ENCODE data around the gene SLC12A8.

Gene SLC12A8

DNA sequence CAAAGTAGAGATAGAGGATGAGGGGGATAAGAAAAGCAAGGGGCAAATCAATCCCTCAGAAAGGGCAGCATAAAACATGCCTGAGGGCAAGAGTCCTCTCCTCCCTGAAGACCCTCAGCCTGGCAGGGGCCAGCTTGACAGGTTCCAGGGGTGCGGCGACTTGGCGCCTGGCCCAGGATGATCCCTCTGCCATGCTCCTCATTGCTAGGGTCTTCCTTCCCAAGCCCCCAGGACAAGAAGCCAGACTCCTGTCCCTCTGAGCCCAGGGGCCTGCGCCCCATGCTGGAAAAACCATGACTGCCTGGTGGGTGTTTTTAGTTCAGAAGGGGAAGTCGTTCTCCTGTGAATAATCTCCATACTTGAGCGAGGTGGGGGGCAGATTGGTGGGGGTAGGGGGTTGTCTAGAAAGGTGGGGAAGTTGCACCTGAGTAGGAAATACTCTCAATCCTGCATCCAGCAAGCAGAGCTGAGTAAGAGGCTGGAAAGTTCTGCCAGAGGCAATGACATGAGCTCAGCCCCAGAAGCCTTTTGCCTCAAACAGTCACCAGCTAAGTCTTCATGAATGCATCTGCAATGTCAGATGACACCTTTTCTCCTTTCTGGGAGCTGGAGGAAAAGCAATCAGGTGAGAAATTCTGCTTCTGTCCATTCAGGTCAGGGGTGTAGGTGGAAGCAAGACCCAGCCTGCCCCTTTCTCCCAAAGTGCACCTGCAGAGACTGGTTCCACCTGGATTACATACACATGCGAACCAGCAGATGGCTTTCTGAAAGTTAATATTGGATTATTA lies 18.3 kb downstream of the SLC12A8 start:
- Histone ChIP-seq H3K4me3 (no peak overlapping the region), H3K27ac (no peak overlapping the region)
- TF ChIP-seq CTCF (IDR thresholded peaks at IDR 0.05), result no peak
- no peak for DNase-seq (ENCODE audit: low spot score)

DNA sequence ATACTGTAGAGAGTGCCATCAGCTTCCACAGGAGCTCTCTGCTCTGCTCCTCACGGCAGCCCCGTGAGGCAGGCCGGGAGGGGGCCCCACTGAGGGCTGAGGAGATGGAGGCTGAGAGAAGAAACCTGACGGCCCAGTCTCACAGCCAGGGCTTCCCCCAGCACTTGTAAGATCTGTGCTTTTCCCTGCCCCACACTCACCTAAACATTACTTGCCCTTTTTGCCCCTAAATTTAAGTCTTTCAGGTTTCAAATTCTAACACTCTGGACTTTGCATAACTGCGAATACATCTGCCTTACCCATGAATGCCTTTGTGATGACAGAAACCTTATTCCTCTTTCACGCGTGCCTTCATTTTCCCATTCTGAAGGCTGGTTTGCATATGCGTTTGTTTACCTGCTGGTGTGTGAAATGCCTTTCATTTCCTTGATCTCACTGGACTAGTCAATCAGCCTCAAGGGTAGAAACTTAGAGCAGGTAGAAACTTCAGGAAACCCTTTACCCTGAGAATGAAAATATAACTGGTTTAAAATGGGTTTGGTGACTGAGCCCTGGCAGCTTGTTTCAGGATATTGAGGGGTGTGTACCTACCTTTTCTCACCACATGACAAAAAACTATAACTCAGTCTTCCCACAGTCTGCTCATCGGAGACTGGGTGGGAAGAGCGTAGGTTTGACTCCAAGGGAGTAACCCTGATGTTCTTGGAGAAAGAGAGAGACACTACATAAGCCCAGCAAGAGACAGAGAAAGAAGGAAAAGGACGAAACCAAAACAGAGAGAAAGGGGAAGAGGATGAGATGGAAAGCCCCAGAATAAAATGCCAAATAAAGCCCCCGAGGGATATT lies 20.1 kb downstream of the SLC12A8 start:
- no peak for DNase-seq (ENCODE audit: low spot score)
- Histone ChIP-seq H3K27ac (no peak overlapping the region), H3K4me3 (no peak overlapping the region)
- no peak for TF ChIP-seq CTCF (IDR thresholded peaks at IDR 0.05)

DNA sequence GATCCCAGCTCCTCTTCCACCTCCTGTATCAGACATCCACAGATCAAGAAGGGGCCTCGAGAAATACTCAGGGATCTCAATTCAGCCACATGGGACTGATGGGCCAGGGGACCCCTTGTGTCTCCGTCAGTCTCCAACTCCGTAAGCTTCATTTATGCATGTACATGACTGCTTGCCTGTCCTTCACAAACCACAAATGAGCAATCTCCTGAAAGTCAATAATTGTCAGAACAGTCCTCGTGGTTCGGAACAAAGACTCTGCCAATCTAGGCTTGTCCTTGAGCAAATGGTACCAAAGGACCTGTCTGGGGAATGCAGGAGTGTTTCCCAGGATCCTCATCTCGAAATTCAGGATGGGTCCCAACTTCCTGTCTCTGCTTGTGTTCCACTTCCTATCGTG lies 20.8 kb downstream of the SLC12A8 start:
- no peak for DNase-seq (ENCODE audit: low spot score)
- H3K27ac ChIP-seq, result no peak overlapping the region
- no peak for TF ChIP-seq CTCF (IDR thresholded peaks at IDR 0.05)
- no peak overlapping the region for H3K4me3 ChIP-seq

DNA sequence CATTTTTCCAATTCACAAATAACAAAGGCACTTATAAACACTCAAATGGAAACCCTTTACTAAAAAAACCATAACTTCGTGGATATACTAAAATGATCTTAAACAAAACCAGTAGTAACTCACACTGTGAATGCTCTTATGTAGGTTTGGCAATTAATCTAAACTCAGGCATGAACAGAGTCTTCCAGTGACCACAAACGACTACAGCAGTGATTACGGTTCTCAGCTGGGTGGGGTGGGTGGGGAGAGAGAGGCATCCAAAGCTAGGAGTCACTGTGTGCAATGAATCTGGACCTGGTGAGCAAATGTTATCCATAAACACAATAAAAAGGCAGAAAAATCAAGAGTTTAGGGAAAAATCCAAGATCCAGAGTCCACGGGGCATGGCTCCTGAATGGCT lies 21.3 kb downstream of the SLC12A8 start:
- H3K27ac ChIP-seq, result no peak overlapping the region
- no peak for TF ChIP-seq CTCF (IDR thresholded peaks at IDR 0.05)
- no peak overlapping the region for H3K4me3 ChIP-seq
- no peak for DNase-seq (ENCODE audit: low spot score)

- no peak for TF ChIP-seq CTCF (IDR thresholded peaks at IDR 0.05)
- Histone ChIP-seq H3K4me3 (no peak overlapping the region), H3K27ac (no peak overlapping the region)
- DNase-seq (ENCODE audit: low spot score), result no peak
Observed at GRCh38 chr3:125190786-125191185, 21.8 kb downstream of the SLC12A8 start.

DNA sequence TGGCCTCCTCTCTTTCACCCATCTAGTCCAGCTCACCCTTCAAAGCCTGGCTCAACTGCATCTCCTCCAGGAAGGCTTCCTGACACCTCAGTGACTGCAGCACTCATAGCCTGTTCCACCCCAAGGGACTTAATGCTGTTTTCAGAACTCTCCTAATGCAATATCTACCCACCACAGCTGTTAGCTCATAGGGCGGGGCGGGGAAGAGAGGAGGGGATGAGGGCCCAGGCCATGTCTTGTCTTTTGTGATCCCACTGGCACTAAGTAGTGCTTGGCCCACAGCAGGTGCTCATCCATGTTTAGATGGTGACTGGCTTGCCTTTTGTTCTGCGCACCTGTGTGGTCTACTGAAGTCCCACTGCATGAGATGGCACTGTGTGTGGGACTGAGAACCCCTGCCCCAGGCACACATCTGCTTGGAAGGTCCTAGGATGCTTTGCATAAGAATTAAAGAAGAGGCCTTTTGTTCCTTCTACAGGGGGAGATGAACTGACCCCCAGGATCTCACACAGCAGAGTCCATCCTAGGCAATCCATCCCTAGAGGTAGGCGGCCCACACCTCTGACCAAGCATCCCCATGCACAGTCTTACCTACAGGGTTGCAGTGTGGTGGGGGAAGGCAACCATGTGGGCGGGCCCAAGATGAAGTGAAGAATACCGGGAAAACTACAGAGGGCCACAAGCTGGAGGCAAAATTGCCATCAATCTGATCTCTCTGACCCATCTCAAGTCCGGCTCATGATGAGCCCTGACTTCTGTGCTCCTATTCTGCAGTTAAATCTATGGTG lies 23.0 kb downstream of the SLC12A8 start:
- Histone ChIP-seq H3K27ac (no peak overlapping the region), H3K4me3 (no peak overlapping the region)
- no peak for TF ChIP-seq CTCF (IDR thresholded peaks at IDR 0.05)
- no peak for DNase-seq (ENCODE audit: low spot score)

All from coronary artery (tissue), 2 donors.